ENCODE measurements around the gene SASH1. TPM values are rescaled to one million over a fixed set of nuclear protein-coding genes. Genes with fewer than 3 reads are reported as not detected.

SASH1 gene
- total and polyA plus RNA-seq, 9 of the 15 experiments (the other 6 are each of a cell fraction or from before 2014, with no cell fraction given), result 0.35 to 3.5 (median 1.6) TPM

- H3K27me3 ChIP-seq (ENCODE audit: control insufficient read depth in 2 of 2, insufficient read depth in 2 of 2, low read length in 2 of 2), result peaks cover 16 to 18% of the 10 kb centered on the region in 2 experiments
- no peaks in the 10 kb centered on the region for H3K9me1 ChIP-seq (ENCODE audit: control insufficient read depth, insufficient read depth, low read length)
- ATAC-seq (no peak), FAIRE-seq (no peak), DNase-seq (ENCODE audit: extremely low read depth in 1 of 4, low spot score in 3 of 4) (no peak)
- TF ChIP-seq PCBP2 (IDR thresholded peaks at IDR 0.05; ENCODE audit: low read depth, low read length, poor library complexity, severe bottlenecking), result no peak
- no peak for TF ChIP-seq NFE2 (IDR thresholded peaks at IDR 0.05; ENCODE audit: low read depth)
- no peak for TF ChIP-seq DNMT1 (IDR thresholded peaks at IDR 0.05)
- TF ChIP-seq ZNF174 (CRISPR knock-in tag; IDR thresholded peaks at IDR 0.05), result no peak
- TF ChIP-seq FOXK2 (conservative IDR thresholded peaks at IDR 0.05 in 1 of 2, IDR thresholded peaks at IDR 0.05 in 1 of 2; ENCODE audit: low read depth in 2 of 2), result no peak
- no peak for TF ChIP-seq STAT6 (CRISPR knock-in tag; IDR thresholded peaks at IDR 0.05)
- TF ChIP-seq SUPT5H (IDR thresholded peaks at IDR 0.05), result no peak
- TF ChIP-seq RBM34 (IDR thresholded peaks at IDR 0.05; ENCODE audit: borderline replicate concordance, insufficient read depth, low read length), result no peak
- no peak for TF ChIP-seq HDAC2 (IDR thresholded peaks at IDR 0.05)
- TF ChIP-seq ZFP30 (CRISPR knock-in tag; IDR thresholded peaks at IDR 0.05; ENCODE audit: borderline replicate concordance), result no peak
- TF ChIP-seq TSC22D4 (tag; IDR thresholded peaks at IDR 0.05), result no peak
- H2AFZ ChIP-seq (ENCODE audit: low read depth, low read length), result no peak overlapping the region
- intact Hi-C loops (cut with micrococcal nuclease), result no loop called here
- CTCF ChIA-PET (ENCODE audit: low intra/inter-chr PET ratio), result no interaction called here
- POLR2A ChIA-PET, result no interaction called here
- H3K4me1 ChIP-seq (replicated peaks in 1 of 2; ENCODE audit: control insufficient read depth in 2 of 2, insufficient read depth in 2 of 2, low read length in 2 of 2), result no peaks in the 10 kb centered on the region
- H3K9me3 ChIP-seq (replicated peaks; ENCODE audit: control insufficient read depth, insufficient read depth, low read depth, low read length), result no peaks in the 10 kb centered on the region
- BruUV-seq (replicated peaks), result no TSS peak
- H3K4me2 ChIP-seq (ENCODE audit: insufficient read depth, low read length), result no peak overlapping the region
- 7% methylated on average over 9 of the region's 9 CpGs for WGBS (ENCODE audit: insufficient coverage, low coverage, missing lambda C conversion rate)
- in situ Hi-C loops (cut with MboI), result no loop called here
- no peaks in the 10 kb centered on the region for H3K36me3 ChIP-seq (ENCODE audit: control insufficient read depth, insufficient read depth, low read length)
- H4K20me1 ChIP-seq (replicated peaks; ENCODE audit: control insufficient read depth, insufficient read depth, low read length), result 0 out of 2 replicates have a peak, but pooled peaks cover 3% of the 10 kb centered on the region
- H3K79me2 ChIP-seq (ENCODE audit: control insufficient read depth, insufficient read depth, low read length), result no peaks in the 10 kb centered on the region
- H3K27ac ChIP-seq (ENCODE audit: extremely low read depth, low read depth, low read length), result no peak overlapping the region
- H3K4me3 ChIP-seq, result no peak overlapping the region
- H3K9ac ChIP-seq (ENCODE audit: insufficient read depth in 1 of 2, low read depth in 2 of 2, low read length in 2 of 2), result no peak overlapping the region
These were observed 6.8 kb downstream of the SASH1 start for GRCh38 chr6:148349466-148349865.
